Pulmonary artery endothelial cell (primary cell): ENCODE data around the gene SLC27A3. TPM values are rescaled to one million over a fixed set of nuclear protein-coding genes. Genes with fewer than 3 reads are reported as not detected.

Source experiments
- DNase-seq: peaks from one replicate; pipeline ENCODE4 v3.0.0-alpha.2; 2011; ENCODE audit warnings: low read depth, low spot score
- total RNA-seq: library from RNA; depleted of rRNA; stranded (reverse); fragments of >200 nt; gene quantifications from 2 replicates; pipeline ENCODE4 v1.2.3, GENCODE V29; 2014

The SLC27A3 gene
- total RNA-seq, 1 donor from 2014 or later: 24.5 TPM

DNA sequence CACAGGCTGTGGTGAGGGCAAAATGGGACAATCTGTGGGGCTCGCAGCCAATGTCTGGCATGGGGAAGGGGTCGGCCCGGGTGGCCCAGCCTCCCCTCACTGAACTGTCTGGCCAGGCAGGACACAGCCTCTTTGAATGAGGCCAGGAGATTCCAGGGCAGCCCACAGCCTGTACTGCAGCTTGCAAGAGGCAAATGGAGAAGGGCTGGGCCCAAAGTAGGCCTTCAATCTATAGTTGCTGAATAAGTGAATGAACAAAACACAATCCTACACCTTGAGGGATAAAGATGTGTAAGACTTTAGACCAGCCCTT lies 23.2 kb downstream of the SLC27A3 start:
- DNase-seq: no peak

DNA sequence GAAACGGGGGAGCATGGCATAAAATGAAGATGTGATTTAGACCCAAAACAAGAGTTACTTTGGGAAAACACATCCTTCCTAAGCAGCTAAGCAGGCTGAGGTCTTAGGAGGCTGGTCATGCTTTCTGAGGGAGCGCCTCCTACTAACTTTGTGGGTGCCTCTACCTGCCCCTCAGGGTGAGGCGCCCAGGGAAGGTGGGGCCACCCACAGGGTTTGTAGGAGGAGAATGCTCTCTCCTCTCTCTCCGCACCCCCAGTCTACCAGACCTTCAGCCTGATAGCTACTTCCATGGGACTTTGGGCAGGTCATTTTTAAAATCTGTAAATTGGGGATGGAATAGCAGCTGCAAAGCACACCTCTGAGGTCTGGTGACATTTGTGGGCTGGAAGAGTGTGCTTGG lies 23.8 kb downstream of the SLC27A3 start:
- no peak for DNase-seq

DNA sequence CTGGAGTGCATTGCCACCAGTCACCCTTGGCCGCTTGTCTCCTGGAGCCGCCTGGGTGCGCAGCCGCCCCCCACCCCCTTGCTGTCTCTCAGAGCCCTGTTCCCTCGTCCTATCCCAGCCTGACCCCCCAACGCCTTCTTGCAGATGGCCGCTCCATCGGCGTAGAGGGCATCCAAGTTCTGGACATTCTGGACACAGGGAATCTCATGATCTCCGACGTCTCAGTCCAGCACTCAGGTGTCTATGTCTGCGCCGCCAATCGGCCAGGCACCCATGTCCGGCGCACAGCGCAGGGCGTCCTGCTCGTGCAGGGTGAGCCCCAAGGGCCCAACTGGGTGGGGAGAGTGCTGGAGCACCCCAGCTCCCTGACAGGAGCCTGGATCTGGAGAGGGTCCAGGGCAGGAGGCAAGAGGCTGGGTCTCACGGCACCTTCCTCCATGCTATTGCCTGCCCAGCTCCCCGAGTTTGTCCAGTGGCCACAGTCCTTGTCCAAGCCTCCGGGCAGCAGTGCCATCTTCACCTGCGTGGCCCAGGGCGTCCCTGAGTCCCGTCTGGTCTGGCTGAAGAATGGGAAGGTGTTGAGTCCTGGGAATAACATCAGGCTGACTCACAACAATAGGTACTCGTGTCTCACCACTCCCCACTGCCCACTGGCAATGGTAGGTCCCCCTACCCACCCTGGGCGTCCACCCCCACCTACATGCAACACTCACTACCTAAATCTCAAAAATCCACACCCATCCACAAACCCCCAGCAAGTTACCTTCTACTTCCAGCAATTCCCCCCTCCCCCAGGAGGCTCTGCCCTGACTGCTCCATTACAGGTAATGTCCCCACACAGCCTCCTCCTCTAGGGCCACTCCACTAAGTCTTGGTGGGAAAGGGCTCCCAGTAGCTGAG lies 24.6 kb downstream of the SLC27A3 start:
- no peak for DNase-seq

DNA sequence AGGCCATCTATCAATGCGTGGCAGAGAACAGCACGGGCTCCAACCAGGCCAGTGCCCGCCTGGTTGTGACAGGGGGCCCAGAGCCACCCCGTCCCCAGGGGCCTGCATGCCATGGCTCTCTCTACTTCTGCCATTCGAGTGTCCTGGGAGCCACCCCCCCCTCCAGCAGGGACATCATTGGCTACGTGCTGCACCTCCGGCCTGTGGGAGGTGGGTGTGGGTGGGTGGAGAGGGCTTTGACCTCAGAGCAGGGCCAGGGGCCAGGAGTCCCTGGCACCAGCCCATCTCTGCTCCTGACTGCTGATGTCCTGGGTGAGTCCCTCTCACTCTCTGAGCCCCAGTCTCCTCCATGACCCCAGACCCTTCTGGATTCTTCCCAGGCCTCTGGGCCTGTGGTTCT lies 25.3 kb downstream of the SLC27A3 start:
- DNase-seq: no peak

DNA sequence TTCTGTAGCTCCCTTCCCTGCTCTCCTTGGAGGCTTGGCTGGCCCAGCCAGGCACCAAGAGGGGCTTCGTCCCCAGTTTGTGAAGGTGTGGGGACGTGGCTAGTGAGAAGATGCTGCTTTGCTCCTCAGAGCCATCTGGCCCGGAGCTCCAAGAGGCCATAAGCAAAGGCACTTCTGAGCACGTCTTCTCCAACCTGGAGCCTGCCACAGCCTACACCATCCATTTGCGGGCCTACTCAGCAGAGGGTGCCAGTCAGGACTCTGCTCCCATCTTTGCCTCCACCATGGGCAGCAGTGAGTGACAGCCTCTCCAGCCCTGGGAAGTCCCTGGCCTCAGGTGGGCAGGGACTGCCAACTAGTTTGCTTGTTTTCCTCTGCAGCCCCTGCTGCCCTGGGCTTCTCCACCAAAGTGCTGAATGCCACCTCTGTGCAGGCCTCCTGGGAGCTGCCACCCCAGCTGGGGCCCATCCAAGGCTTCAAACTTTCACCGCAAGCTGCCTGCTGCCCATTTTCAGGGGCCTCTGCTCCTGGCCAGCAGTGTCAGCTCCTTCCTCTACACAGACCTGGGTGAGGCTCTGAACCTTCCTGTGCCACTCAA lies 25.9 kb downstream of the SLC27A3 start:
- no peak for DNase-seq

DNA sequence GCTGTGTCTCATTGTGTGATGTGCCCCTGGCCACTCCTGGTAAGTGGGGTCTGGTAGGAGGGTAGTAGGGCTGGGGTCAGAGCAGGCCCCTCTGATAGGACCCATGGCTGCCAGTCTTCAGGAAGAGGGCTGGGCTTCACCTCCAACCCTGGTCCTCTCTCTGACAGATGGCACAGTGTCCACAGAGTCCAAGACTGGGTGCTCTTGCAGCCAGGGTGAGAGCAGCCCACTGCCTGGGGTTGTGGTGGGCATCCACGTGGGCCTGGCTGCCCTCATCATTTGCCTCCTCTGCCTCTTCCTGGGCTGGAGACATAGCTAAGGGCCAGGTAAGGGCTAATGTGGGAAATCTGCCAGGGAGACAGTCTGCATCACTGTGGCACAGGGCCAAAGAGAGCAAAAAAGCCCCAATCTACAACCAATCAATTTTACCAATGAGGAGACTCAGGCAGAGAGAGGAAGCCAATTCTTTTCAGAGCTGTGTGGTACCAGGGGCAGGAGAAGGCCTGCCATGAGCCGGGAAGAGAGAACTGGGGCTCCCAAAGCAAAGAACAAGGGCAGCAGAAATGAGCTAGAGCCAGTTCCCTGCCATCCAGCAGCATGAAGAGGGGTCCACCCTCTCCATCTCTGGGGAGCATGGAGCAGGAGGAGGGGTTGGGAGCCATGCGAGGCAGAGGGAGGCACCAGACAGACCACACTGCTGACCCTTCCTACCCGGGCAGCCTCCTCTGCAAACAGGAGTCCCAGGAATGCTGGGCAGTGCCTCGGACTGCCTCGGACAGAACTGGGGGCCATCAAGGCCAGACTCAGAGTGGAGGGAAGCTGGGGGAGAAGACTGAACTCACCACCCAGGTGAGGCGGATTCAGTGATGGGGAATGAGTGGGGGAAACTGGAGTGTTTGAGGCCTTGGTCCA lies 26.8 kb downstream of the SLC27A3 start:
- DNase-seq: no peak

DNA sequence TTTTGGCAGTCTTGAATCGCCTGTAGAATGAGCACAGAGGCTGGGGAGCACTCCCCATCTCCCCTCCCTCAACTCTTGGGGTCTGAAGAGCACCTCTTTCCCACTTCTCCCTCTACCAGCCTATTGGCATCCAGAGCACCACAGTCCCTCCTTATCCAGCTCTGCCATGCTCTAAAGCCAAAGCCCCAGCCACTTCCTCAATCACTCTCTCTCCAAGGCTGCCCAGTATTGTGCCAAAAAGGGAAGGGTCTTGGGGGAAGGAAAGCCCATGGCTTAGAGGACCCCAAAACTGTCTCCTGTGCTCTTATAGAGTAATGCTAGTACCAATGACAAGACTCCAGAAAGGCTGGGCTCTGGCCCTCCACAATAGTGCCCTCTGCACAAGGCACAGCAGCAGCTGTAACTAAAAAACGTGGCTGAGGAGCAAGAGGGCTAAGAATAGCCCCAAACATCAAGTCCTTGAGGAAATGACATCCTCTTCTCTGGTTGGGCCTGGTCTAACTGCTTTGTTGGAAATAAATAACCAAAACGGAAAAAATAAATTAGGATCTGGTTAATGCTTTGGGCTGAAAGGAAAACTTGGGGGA lies 28.4 kb downstream of the SLC27A3 start:
- no peak for DNase-seq

DNA sequence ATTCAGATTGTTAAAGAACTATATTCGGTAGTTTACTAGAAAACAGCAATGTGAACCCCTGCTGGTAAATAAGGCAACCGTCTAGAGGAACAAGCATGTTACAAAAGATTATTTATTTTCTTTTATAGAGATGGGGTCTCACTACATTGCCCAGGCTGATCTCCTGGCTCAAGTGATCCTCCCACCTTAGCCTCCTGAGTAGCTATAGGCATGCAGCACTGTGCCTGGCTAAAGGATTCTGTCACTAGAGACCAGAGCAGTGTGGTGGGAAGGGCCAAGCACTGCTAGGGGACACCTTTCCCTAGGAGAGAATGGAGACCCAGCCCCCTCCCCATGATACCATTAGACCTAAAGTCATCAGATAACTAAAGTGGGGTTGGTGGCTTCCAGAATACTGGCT lies 28.9 kb downstream of the SLC27A3 start:
- no peak for DNase-seq

DNA sequence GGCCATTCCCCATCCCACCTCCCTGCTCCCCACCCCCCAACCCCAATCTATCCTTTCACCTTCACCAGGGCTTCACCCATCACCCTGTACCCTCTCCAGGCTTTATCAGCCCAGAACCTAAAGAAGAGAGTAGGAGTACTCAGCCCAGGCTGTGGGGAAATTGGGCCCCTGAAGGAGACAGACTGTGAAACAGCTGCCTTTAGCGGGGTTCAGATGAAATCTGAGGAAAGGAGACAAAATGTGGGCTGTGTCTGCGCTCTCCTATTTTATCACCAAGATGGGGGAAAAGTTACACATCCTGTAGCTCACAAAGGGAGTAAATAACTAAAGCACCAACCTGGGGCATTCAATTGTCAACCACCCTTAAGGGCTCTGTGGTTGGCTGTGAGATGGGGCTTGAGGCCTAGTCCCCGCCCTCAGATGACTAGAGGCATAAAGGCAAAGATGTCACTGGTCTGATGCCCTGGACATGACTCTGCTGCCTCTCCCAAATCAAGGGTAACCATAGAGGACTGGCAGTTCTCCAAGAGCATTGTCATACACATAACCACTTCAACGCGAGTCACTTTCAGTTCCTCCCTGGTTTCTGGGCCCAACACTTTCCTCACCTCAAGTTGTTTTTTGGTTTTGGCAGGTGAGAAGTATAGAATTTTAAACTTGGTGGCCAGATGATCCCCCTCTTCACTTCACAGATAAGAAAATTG lies 30.0 kb downstream of the SLC27A3 start:
- DNase-seq: no peak

DNA sequence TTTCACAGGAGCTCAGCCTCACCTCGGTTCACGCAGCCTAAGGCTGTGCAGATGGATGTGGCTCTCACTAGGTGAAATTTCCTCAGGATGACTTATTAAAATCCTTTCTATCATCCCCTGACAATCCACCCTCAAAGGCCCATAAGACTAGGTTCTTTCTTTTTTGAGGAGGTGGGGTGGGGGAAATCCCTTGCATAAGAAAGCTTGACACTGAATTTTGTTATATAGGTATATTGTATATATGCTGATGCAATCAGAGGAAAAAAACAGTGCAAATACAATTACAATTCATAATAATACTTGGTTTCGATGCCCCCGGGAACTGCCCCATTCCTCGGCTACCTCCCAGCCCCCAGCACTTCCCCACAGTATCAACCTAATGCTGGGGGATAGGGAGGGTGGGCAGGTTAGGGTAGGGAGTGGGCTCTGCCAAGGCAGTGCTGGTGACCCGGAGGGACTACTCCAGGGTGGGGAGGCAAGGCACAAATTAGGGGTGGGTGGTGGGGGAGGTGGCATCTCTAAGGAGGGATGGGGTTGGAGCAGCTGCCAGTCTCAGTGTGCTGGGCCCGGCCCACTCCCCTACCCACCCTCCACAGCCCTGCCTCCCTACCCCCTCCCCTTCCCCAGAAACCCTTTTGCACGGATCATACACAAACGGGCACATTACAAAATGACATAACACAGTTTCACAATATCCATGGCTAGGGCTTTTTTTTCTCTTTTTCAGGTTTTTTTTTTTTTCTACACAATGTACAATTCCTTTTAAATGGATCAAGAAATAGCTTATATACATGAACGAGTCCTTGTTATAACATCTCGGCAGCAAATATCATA lies 30.9 kb downstream of the SLC27A3 start:
- DNase-seq: no peak

DNA sequence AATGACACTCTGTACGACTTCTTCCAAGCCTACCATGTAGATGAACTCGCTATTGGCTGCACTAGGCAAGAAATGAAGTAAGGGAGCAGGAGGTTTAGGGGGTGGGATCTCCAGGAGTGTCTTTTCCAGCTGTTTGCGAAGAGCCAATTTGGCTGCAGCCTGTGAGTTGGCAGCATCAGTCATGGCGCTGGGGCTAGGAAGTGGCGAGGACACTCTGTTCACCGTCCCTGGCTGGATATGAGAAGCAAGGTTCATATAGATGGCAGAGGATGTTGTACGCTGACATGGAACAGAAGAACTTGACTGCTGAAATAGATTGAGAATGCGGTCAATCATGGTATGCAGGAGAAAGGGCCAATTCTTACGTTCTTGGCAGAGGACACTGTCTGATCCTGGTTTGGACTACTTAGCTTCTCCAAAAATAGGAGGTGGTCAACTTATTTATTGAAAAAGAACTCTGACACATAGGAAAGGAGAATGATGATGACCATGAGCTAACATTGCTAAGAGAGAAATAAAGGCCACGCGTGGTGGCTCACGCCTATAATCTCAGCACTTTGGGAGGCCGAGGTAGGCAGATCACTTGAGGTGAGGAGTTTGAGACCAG lies 41.2 kb downstream of the SLC27A3 start:
- no peak for DNase-seq

DNA sequence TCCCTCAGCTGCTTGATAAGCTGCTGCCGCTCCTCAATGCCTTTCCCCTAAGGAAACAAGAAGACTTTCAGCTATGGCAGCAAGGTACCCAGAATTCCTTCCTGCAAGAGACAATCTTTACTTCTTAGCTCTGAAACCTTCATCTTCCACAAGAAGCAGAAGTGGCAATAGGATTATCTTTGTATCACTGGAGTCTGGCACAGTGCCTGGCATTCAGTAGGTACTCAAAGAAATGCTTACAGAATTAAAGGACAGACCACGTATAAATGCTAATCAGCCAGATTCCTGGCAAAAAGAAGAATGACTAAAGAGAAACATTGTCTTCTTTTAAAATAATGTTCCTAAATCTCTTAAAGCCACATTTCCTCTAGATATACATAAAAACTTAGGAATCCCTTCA lies 43.7 kb downstream of the SLC27A3 start:
- no peak for DNase-seq

DNA sequence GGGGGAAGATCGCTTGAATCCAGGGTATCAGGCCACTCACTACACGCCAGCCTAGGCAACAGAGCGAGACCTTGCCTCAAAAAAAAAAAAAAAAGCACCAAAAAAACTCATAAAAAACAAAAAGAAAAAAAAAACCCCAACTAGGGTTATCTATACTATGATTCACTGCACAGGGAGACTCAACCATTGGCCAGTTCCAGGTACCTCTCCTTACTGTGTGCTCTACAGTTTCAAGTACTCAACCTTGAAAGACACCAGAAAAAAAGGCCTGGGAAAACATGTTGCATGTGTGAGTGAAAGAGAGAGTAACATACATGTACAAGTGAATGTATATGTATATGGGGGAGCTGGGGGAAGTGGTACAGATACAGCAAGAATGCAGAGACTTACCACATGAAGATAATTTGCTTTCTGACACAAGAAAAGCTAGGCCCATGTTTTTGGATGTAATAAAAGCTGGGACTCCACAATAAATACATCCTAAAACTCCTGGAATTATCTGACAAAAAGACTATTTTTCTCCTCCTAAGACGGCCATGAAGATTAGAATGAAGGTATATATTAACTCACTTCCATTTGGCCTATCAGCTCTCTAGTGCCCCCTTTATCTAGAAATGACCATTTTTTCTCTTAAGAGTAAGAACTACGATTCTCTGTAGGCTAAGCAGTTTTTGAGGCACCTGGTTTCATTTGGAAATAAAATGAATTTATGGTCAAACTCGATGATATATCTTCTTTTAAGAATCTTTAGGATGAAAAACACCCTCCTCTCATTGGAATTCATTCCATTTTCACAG lies 52.2 kb downstream of the SLC27A3 start:
- no peak for DNase-seq

Other genes starting within 250 kb of the SLC27A3 start
- 527 and 1,896 TPM in 2 replicates for gene S100A6, start 239.4 kb upstream of the SLC27A3 start, total RNA-seq
- gene S100A5, start 234.5 kb upstream of the SLC27A3 start, total RNA-seq: not detected in 2 replicates
- gene S100A4, start 229.6 kb upstream of the SLC27A3 start, total RNA-seq: 0.60 and 0.66 TPM in 2 replicates
- gene S100A3, start 226.1 kb upstream of the SLC27A3 start, total RNA-seq: 0.66 and 0.85 TPM in 2 replicates
- 1.6 and 2.2 TPM in 2 replicates for gene S100A2, start 209.6 kb upstream of the SLC27A3 start, total RNA-seq
- 689 and 738 TPM in 2 replicates for gene S100A16, start 162.3 kb upstream of the SLC27A3 start, total RNA-seq
- 0.14 and 0.20 TPM in 2 replicates for gene S100A14, start 159.1 kb upstream of the SLC27A3 start, total RNA-seq
- 62.6 and 153 TPM in 2 replicates for gene S100A13, start 147.9 kb upstream of the SLC27A3 start, total RNA-seq
- gene S100A1, start 147.0 kb upstream of the SLC27A3 start, total RNA-seq: not detected in 2 replicates
- gene CHTOP, start 141.3 kb upstream of the SLC27A3 start, total RNA-seq: 27.6 and 42.4 TPM in 2 replicates
- 60.6 and 61.7 TPM in 2 replicates for gene SNAPIN, start 116.7 kb upstream of the SLC27A3 start, total RNA-seq
- gene ILF2, start 104.4 kb upstream of the SLC27A3 start, total RNA-seq: 295 and 331 TPM in 2 replicates
- gene NPR1, start 96.7 kb upstream of the SLC27A3 start, total RNA-seq: 18.5 and 33.1 TPM in 2 replicates
- gene INTS3, start 47.4 kb upstream of the SLC27A3 start, total RNA-seq: 20.7 and 37.0 TPM in 2 replicates
- gene GATAD2B, start 147.6 kb downstream of the SLC27A3 start, total RNA-seq: 4.2 and 4.7 TPM in 2 replicates
- 11.9 and 14.7 TPM in 2 replicates for gene DENND4B, start 171.3 kb downstream of the SLC27A3 start, total RNA-seq
- 2.4 and 2.8 TPM in 2 replicates for gene CRTC2, start 183.2 kb downstream of the SLC27A3 start, total RNA-seq
- 102 and 132 TPM in 2 replicates for gene SLC39A1, start 188.1 kb downstream of the SLC27A3 start, total RNA-seq
- 7.6 and 10.0 TPM in 2 replicates for gene CREB3L4, start 192.5 kb downstream of the SLC27A3 start, total RNA-seq
- 97.2 and 145 TPM in 2 replicates for gene JTB, start 202.3 kb downstream of the SLC27A3 start, total RNA-seq
- gene RAB13, start 210.9 kb downstream of the SLC27A3 start, total RNA-seq: 74.8 and 92.5 TPM in 2 replicates
- 917 and 1,559 TPM in 2 replicates for gene RPS27, start 215.4 kb downstream of the SLC27A3 start, total RNA-seq